ENCODE data around the gene CTU1. TPM values are rescaled to one million over a fixed set of nuclear protein-coding genes. Genes with fewer than 3 reads are reported as not detected.
A peak's percentile ranks its signal among the peaks of the same experiment; 100 is the strongest.

The CTU1 gene
- total and polyA plus RNA-seq, 2 experiments from 2014 or later, result 9.4 to 13.5 TPM

GRCh38 chr19:51124729-51125128, 16.5 kb upstream of the CTU1 start, which contains the start of gene SIGLEC9:
TSS of gene SIGLEC9 (plus strand) at chr19:51124906. CDS start at chr19:51124975, 69 bp downstream.
- no peak for TF ChIP-seq CTCF (IDR thresholded peaks at IDR 0.05; ENCODE audit: low read depth, low read length)
- H3K4me1 ChIP-seq (ENCODE audit: low read depth), result no peaks in the 10 kb centered on the region
- no peaks in the 10 kb centered on the region for H3K36me3 ChIP-seq
- H3K9me3 ChIP-seq (ENCODE audit: low read depth), result no peaks in the 10 kb centered on the region
- H3K27ac ChIP-seq, result no peak within 1 kb of the TSS
- no peak within 1 kb of the TSS for H3K4me3 ChIP-seq
- no peak for DNase-seq (ENCODE audit: low read depth in 1 of 2, low spot score in 1 of 2)
- no peaks in the 10 kb centered on the region for H3K27me3 ChIP-seq

DNA sequence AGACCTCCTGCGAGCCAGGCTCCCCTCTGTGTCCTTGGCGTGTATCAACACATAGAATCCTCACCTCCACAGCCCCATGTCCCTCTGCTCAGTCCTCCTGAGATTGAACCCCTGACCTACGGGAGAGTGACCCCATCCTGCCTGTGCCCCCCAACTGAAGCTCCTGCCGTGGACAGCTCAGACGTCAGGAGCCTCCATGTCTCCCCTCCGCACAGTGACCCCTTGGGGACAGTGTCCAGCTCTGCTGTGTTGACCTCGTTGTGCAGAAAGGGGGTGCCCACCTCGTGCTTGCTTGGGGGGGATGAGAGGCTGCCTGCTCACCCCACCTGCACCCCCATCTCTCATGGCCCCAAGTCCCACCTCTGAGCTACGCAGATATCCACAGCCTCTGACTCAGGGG, 16.0 kb upstream of the CTU1 start:
- Histone ChIP-seq H3K4me3 (no peak overlapping the region), H3K27ac (no peak overlapping the region), H3K4me1 (ENCODE audit: low read depth) (no peaks in the 10 kb centered on the region), H3K36me3 (no peaks in the 10 kb centered on the region), H3K27me3 (no peaks in the 10 kb centered on the region), H3K9me3 (ENCODE audit: low read depth) (no peaks in the 10 kb centered on the region)
- no peak for TF ChIP-seq CTCF (IDR thresholded peaks at IDR 0.05; ENCODE audit: low read depth, low read length)
- no peak for DNase-seq (ENCODE audit: low read depth in 1 of 2, low spot score in 1 of 2)

- Histone ChIP-seq H3K27ac (no peak overlapping the region), H3K4me1 (ENCODE audit: low read depth) (no peaks in the 10 kb centered on the region), H3K36me3 (no peaks in the 10 kb centered on the region), H3K4me3 (no peak overlapping the region), H3K9me3 (ENCODE audit: low read depth) (no peaks in the 10 kb centered on the region), H3K27me3 (no peaks in the 10 kb centered on the region)
- no peak for TF ChIP-seq CTCF (IDR thresholded peaks at IDR 0.05; ENCODE audit: low read depth, low read length)
- DNase-seq (ENCODE audit: low read depth in 1 of 2, low spot score in 1 of 2), result no peak
Observed at GRCh38 chr19:51123802-51124201, 15.6 kb upstream of the CTU1 start.

DNA sequence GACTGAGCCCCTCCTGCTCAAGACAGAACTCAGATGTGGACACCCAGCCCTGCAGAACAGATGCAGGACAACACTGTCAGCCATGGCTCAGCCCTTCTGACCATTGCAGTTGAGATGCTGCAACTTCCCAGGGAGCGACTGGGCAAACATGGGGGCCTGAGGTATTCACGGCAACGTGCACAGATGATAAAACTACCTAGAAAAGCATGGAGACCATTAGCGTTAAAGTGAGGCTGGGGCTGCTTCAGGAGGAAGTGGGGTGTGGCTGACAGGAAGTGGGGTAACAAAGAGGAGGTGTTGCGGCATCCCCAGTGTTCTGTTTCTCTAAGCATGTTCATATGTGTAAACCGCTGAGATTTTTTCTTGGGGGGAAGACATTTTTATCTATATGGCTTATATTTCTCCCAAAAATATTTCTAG, 15.2 kb upstream of the CTU1 start:
- Histone ChIP-seq H3K36me3 (no peaks in the 10 kb centered on the region), H3K4me1 (ENCODE audit: low read depth) (no peaks in the 10 kb centered on the region), H3K4me3 (no peak overlapping the region), H3K27ac (no peak overlapping the region), H3K9me3 (ENCODE audit: low read depth) (no peaks in the 10 kb centered on the region), H3K27me3 (no peaks in the 10 kb centered on the region)
- TF ChIP-seq CTCF (IDR thresholded peaks at IDR 0.05; ENCODE audit: low read depth, low read length), result no peak
- DNase-seq (ENCODE audit: low read depth in 1 of 2, low spot score in 1 of 2), result no peak

DNA sequence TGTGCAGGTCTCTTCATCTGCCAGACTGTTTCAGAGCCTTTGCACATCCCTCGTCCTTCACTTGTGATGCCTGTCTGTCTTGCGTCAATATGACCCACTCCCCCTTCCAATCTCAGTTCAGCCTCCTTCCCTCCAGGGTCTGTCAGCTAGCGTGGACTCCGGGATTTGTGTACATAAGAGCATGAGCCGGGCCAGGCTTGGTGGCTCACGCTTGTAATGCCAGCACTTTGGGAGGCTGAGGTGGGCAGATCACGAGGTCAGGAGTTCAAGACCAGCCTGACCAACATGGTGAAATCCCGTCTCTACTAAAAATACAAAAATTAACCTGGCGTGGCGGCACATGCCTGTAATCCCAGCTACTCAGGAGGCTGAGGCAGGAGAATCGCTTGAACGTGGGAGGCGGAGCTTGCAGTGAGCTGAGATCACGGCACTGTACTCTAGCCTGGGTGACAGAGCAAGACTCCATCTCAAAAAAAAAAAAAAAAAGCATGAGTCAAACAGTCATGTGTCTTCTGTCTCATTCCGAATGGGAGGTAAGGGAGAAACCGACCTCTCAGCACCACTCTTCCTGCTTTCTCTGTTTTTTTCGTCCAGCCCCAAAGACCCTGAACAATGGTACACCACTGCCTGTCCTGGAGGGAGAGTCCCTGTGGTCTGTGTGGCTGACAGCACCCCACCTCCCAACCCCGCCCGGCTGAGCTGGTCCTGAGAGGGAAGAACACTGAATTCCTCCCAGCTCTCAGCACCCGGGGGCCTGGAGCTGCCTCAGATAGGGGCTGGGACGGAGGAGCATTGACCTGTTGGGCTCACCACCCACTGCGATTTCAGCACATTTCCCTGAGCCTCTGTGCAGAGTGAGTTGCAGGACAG, 14.1 kb upstream of the CTU1 start:
- no peaks in the 10 kb centered on the region for H3K9me3 ChIP-seq (ENCODE audit: low read depth)
- no peaks in the 10 kb centered on the region for H3K27me3 ChIP-seq
- peak in 1 of 2 donors; percentile 37 for DNase-seq (ENCODE audit: low read depth in 1 of 2, low spot score in 1 of 2)
- no peak for TF ChIP-seq CTCF (IDR thresholded peaks at IDR 0.05; ENCODE audit: low read depth, low read length)
- H3K36me3 ChIP-seq, result no peaks in the 10 kb centered on the region
- no peak overlapping the region for H3K27ac ChIP-seq
- H3K4me3 ChIP-seq, result no peak overlapping the region
- H3K4me1 ChIP-seq (ENCODE audit: low read depth), result no peaks in the 10 kb centered on the region
